GM12865 (cell line): Measurements from ENCODE around the gene NPEPL1.

Experiments used
- DNase-seq: peaks from one replicate; pipeline ENCODE4 v3.0.0; 2010; ENCODE audit warnings: low read depth
- H3K4me3 ChIP-seq: 2 replicates; pipeline ENCODE4 v1.5.1; 2011; ENCODE audit warnings: mild to moderate bottlenecking, low read depth, low read length, control low read depth
- CTCF ChIP-seq: IDR thresholded peaks from 2 replicates; pipeline ENCODE4 v1.5.1; 2011; ENCODE audit warnings: low read length, control low read depth, low read depth, inconsistent platforms; ENCODE audit not compliant: insufficient read depth; ENCODE audit errors: missing control alignments

Gene NPEPL1

DNA sequence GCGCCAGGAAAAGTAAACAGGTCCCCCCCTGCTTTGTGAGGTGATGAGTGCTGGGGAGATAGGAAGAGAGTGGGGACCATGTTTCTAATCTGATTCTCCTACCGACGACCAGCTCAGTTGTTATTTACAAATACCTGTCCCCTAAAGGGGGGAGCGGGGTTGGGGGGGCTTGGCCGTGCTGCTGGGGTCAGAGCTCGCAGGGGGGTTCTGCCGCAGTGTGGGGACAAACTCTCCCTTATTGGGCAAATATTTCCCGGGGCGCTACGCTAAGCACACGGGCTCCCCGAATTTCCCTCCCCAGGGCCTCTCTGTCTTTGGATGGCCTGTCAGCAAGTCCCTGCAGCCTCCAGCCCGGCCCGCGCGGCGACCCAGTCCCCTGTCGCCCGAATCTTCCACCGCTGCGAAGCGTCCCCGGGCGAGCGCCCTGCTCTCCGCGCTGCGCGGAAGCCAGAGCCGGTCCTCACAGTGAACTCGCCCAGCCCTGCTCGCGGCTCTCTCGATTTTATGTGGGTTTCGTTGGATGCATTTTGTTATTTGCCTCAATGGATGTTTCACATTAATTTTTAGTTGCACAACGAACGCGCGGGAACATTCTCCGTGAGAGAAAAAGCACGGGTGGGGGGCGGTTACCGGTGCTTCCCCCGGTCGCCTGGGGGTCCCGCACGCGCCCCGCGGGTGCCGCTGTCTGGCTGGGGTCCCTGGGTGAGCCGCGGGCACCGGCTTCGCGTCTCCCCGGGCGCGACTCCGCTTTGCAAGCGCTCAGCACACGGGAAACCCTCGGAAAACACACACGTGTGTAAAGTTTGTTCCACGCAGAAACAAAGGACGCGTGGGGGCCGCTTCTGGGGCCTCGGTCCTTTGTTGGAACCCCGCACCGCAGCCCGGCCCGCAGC is 43.1 kb upstream of the NPEPL1 start:
- TF ChIP-seq CTCF, result no peak
- peak; percentile 22 for DNase-seq
- H3K4me3 ChIP-seq, result peak overlapping the region; percentile 78

- DNase-seq, result peak; percentile 45
- TF ChIP-seq CTCF, result no peak
- H3K4me3 ChIP-seq, result peak overlapping the region; percentile 78
Observed at GRCh38 chr20:58650181-58650775, 42.3 kb upstream of the NPEPL1 start.

- TF ChIP-seq CTCF, result peak; percentile 50
- peak; percentile 97 for DNase-seq
- H3K4me3 ChIP-seq, result peak within 1 kb of the TSS; percentile 78
Observed at GRCh38 chr20:58650776-58651558, 41.6 kb upstream of the NPEPL1 start, which contains the start of gene STX16. Gene STX16, plus strand, starts transcription at chr20:58651283. Its CDS starts 724 bp downstream, at chr20:58652007.

- no peak for DNase-seq
- TF ChIP-seq CTCF, result no peak
- peak overlapping the region; percentile 78 for H3K4me3 ChIP-seq
Observed at GRCh38 chr20:58651559-58651945, 41.0 kb upstream of the NPEPL1 start.

DNA sequence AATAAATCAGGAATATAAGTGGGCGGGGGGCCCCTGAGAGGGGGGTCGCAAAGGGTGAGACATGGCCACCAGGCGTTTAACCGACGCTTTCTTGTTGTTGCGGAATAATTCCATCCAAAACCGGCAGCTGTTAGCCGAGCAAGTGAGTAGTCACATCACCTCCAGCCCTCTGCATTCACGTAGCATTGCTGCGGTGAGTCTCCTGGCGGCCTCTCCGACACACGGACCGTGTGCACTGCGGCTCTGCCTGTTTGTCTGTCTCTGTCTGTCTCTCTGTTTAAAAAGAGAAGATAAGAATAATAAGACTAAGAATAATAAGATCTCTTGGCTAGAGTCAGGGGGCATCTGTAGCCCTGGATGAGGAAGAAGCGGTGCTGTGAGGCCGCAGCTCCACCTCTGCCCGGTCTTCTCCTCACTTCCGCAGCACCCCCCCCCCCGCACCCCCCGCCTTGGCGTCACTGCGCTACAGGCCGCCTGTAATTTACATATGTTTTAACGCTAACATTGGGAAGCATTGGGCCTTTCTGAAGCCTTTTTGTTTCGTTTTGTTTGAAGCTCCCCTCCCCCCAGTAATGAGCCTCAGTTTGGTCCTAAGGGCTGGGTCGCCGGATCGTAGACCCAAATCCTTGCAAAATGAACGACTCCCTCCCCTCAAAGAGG is 40.5 kb upstream of the NPEPL1 start:
- DNase-seq, result peak; percentile 91
- peak overlapping the region; percentile 78 for H3K4me3 ChIP-seq
- TF ChIP-seq CTCF, result no peak

GRCh38 chr20:58652606-58653294 is 39.9 kb upstream of the NPEPL1 start:
- H3K4me3 ChIP-seq, result peak overlapping the region; percentile 78
- TF ChIP-seq CTCF, result no peak
- DNase-seq, result no peak
